HG02571 (cell line): ENCODE measurements around the gene CRB1.
"Not testable (repeated sequence)": the region's sequence is repeated elsewhere in the genome, so short reads cannot be mapped to it uniquely, and the experiment has no call there.

Experiments
- ATAC-seq: cut with Tn5 transposase; IDR thresholded peaks from one replicate; pipeline ENCODE4 v1.9.1; 2021; ENCODE audit warnings: mild to moderate bottlenecking, moderate library complexity; ENCODE audit not compliant: unreplicated experiment

The CRB1 gene

DNA sequence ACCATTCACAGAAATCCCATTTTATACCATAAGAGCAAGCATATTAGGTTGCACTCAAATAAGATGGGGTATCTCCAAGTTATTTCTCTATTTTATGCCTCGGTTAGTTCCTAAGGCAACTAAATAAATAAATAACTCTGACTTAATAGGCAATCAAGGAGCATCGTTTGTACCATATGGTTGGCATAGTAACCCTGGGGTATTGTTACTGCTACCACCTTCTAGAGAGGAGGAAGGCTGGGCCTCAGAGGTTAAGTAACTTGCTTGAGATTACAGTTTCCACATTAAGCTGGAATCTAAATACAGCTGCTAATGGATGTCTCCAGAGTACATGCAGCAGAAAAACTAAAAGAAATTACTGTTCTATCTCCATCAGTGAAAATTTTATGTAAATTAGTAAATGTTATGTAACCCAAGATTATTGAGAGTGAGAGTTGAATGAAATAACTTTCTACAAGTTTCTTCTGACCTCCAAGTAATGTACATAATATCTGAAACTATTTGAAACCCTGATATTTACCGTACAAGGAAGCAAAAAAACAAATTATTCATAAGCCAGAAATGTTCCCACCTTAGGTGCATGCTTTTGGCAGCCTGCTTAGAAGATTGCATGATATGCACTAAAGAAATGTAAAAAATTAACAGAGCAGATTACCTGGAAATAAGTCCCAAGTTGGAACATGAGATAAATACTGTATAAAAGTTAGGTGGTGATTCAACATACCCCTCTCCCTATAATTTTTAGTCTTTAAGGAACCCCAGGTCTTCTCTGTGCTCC lies 127.0 kb downstream of the CRB1 start:
- no peak for ATAC-seq

DNA sequence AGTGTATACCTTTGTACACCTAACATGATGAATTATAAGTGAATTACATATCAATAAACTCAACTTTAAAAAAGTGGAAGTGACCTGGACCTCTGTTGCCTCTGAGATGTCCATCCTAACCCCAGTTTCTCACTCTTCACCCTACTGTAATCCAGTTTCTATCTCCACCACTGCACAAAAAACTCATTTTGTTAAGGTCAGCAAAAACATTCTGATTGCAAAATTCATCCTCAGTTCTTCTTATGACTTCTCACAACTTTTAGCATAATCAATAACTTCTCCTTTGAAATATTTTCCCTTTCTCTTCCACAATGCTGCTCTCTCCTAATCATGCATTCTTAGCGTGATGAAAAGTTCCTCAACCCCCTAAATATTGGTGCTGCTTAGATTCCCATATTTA lies 129.8 kb downstream of the CRB1 start:
- no peak for ATAC-seq

DNA sequence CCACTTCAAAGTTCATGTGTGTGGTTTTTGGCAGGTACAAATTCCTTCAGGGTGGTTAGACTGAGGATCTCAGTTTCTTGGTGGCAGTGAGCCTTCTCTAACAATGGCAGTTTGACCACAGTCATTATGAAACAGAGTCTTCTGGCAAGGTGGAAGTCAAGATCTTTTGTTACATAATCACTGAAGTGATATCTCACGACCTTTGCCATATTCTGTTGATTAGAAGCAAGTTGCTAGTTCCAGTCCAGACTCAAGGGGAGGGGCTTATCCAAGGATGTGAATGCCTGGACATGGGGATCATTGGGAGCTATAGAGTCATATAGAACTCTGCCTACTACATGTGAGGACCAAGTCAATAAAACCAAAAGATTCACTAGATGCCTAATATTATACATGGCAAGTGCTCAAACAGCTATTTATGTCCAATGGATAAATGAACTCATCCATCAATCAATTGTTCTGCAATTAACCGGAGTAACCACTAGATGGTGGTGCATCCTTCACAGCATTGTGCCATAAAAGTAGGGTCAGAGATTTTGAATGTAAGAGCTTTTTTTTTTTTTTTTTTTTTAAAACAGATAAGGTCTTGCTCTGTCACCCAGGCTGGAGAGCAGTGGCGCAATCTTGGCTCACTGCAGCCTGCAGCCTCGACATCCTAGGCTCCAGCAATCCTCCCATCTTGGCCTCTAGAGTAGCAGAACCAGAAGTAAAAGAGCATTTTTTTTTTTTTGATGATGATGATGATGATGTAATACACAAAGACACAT lies 131.9 kb downstream of the CRB1 start:
- ATAC-seq = peak; percentile 70

DNA sequence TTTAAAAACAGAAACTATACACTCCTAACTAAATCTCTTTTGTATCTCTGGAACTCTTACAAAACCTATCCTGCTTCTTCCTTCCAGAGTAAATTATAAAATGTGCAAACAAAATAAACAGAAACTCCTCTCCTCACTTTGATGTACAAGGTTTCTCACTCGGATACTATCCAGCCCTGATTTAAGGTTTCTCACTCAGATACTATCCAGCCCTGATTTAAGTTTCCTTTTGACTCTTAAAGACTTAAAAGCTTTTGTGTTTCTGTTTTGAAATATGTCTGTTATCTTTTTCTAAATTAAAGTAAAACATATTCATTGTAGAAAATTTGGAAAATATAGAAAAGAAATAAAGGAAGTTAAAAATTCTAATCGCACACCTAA lies 132.5 kb downstream of the CRB1 start:
- no peak for ATAC-seq

DNA sequence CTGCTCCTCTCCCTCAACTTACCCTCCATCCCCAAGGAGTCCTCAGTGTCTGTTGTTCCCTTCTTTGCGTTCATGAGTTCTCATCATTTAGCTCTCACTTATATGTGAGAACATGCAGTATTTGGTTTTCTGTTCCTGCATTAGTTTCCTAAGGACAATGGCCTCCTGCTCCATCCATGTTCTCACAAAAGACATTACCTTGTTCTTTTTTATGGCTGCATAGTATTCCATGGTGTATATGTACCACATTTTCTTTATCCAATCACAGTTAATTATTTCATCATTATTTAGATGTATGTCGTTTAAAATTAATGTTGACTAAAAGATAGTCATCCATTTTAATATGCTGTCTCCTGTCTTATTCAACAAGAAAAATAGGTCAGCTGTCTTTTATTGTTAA lies 134.1 kb downstream of the CRB1 start:
- no peak for ATAC-seq

DNA sequence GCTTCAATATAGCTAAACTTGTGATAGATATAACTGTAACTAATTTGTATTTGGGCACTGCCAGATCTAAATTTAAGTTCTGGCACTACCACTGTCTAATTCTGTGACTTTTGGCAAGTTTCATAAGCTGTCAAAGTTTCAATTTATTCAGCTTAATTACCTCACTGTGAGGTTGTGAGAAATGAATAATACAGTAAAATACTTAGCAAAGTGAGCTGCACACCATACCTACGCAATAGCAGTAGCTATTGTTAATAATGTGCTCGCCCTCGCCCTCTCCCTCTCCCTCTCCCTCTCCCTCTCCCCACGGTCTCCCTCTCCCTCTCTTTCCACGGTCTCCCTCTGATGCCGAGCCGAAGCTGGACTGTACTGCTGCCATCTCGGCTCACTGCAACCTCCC lies 136.7 kb downstream of the CRB1 start:
- ATAC-seq = not testable (repeated sequence)

DNA sequence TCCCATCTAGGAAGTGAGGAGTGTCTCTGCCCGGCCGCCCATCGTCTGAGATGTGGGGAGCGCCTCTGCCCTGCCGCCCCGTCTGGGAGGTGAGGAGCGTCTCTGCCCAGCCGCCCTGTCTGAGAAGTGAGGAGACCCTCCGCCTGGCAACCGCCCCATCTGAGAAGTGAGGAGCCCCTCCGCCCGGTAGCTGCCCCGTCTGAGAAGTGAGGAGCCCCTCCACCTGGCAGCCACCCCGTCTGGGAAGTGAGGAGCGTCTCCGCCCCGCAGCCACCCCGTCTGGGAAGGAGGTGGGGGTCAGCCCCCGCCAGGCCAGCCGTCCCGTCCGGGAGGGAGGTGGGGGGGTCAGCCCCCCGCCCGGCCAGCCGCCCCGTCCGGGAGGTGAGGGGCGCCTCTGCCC lies 137.6 kb downstream of the CRB1 start:
- not testable (repeated sequence) for ATAC-seq

DNA sequence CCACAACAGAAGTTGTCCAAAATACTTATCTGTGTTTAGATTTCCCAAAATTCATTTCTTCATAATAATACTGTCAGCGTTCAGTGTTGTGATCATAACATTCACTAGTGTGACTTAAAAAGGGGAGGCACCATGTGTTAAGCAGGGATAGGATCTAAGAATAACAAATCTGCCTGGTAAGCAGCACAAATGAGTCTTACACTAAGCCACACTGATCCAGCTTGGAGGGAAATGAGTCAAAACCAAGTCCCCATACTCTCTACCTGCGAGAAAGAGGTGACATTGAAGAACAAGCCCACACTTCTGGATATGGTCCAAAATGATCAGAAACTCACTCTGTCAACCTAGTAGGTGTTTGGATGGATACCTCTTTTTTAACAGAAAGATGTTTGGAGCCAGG lies 145.5 kb downstream of the CRB1 start:
- ATAC-seq = no peak

DNA sequence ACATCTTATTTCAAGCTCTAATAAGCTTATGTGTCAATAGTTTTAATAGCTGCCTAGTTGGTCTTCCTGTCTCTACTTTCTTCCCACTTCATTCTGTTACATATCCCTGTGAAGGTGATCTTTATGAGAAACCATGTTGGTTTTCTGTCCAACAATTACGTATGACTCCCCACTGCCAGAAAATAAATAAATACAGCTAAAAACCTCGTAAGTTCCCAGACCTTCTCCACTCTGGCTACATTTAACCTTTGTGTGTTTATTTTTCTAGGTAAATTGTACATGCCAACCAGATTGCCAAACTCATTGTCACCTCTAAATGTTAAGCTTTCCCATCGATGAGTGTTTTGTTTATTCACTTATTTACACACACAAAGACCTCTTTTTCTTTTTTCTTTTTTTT lies 147.2 kb downstream of the CRB1 start:
- ATAC-seq = no peak

DNA sequence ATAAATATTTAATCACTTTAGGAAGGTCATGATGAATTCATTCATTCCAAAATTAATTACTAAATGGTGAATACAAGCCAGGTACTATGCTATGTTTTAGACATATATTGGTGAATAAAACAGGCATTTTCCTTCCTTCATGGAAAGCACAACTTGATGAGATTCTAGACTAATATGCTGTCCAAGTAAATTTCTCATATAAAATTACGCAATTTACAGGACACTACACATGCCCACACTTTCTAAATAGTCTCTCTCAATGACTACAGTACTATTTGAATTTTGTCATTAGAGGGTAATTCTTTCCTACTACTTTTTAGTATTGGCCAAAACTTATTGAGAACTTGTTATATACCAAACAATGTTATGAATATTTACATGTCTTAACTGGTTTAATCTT lies 150.6 kb downstream of the CRB1 start:
- no peak for ATAC-seq

DNA sequence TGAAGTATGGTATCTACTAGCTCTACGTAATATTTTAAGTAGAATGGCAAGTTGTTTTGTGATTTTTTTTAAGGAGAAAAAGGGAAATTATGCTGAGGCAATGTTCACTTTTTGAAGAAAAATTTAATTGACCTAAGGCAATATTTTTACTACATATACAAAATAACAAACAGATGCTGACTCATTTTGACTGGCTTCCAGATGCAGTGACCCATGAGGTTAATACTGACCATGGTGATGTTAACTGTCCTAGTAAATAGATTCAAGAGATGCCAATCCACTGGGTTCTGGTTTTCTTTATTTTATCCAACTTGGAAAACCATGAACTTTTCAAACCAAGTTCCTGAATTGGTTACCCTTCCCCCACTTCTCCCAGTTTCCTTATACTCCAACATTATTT lies 154.9 kb downstream of the CRB1 start:
- ATAC-seq = no peak

DNA sequence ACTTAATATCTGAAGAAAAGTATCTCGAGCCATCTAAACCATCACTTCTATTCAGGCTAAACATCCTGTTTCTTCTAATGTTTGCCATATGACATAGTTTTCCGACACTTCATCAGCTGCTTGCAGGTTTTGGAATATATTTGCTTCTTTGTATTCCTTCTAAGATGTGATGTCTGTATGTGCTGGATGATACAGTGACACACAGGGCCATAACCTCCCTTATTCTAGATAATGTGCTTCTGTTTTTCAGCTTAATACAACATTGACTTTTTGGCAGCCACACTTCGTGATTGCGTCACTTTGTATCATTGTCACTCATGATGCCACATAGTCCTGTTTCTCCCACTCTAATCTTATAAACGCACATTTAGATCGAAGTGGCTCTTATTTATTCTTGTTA lies 156.3 kb downstream of the CRB1 start:
- no peak for ATAC-seq

DNA sequence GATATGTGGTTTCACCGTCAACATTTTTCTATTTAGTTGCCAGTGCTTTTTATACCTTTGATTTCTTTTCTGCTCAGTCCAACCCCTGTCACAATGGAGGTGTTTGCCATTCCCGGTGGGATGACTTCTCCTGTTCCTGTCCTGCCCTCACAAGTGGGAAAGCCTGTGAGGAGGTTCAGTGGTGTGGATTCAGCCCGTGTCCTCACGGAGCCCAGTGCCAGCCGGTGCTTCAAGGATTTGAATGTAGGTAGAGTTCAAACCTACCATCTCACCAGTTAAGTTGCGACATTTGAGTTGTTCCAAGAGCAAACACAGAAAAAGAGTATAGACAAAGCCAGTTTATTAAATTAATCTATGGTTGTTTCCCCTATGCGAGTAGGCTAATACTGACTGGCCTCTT lies 161.3 kb downstream of the CRB1 start:
- no peak for ATAC-seq

DNA sequence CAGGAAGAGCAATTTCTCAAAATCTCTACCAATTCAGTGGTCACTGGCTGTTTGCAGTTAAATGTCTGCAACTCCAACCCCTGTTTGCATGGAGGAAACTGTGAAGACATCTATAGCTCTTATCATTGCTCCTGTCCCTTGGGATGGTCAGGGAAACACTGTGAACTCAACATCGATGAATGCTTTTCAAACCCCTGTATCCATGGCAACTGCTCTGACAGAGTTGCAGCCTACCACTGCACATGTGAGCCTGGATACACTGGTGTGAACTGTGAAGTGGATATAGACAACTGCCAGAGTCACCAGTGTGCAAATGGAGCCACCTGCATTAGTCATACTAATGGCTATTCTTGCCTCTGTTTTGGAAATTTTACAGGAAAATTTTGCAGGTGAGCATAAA lies 167.2 kb downstream of the CRB1 start:
- ATAC-seq = no peak

DNA sequence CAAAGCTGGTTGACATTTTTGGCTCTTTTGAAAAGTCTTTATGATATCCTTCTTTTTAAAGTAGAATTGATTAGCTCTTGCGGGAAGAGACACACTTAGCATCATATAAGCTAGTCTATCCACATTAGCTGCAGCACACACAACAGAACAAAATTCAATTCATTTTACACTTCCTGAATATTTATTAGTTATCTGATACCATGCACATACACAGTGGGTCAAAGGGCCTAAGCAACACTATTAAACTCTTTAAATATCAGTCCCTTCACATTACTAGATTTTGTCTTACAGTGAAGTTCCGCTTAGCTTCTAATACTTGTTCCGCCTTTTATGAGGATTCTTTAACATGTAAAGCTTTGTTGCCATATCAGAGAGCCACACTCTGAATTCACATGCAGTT lies 169.5 kb downstream of the CRB1 start:
- ATAC-seq = no peak

DNA sequence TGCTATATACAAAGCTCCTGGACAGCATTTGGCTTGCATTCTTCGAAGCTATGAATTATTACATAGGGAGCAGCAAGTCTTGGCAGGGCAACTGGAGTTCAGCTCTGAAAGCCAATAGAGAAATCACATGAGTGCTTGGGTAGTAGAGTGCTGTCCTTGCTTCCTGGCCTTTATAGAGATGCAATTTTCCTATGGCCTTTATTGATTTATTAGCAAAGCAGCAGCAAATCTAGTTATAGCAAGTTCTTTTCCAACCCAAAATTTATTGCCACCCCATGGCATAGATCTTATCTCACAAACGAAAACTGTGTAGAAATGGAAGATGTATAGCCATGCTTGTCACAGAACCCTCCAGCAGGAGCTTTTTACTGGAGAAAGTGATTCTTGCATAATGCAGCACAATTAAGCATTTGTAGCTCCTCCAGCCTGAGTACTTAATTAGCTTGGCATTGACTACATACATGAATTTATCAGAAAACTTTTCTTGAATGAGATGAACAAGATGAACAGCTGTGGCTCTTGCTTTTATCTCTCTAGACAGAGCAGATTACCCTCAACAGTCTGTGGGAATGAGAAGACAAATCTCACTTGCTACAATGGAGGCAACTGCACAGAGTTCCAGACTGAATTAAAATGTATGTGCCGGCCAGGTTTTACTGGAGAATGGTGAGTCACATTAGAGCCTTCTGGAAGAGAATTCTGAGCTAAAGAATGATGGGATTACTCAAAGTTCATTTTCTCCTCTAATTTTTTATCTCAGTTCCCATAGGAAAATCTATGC lies 170.1 kb downstream of the CRB1 start:
- ATAC-seq = no peak

DNA sequence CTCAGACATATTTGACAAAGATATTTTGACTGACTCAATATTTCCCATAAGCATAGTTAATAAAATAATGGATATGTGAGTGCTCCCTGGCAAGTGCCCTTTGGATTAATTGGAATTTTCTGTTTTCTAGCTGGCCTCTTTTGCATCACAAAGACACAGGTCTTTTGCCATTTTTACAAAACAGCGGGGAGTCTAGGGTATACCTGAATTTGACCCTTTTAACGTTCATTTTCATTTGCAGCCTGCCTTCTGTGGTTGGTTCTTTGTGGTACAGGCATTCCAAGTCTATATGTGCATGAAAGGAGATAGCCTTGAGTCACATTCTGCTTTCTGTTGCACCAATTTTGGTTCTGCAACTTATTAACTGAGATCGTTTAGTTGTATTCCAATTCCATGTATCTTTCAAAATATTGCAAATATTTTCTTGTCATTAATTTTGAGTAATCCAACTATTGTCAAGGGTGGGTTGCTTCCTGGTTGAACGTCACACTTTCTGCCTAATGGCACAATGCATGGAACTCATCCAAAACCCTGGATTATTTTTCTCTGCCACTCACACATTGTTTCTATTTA lies 171.7 kb downstream of the CRB1 start:
- no peak for ATAC-seq

DNA sequence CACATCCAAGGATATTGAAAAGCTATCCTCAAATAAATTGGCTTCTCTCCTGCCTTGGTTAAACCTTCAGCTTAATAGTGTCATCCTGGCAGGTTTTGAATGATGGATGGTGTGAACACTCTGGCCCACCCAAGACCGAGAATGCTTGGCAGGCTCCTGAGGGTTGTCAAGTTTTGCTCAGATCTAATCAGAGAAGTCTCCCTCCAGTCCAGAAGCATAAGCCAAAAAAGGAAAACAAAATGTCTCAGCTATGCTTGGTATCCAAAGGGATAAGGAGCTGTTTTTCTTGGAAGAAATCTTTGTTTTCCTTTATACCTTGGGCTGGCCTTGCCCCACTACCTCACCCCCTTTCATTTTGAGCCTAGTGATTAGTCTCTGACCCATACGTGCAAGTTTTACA lies 172.7 kb downstream of the CRB1 start:
- ATAC-seq = no peak

DNA sequence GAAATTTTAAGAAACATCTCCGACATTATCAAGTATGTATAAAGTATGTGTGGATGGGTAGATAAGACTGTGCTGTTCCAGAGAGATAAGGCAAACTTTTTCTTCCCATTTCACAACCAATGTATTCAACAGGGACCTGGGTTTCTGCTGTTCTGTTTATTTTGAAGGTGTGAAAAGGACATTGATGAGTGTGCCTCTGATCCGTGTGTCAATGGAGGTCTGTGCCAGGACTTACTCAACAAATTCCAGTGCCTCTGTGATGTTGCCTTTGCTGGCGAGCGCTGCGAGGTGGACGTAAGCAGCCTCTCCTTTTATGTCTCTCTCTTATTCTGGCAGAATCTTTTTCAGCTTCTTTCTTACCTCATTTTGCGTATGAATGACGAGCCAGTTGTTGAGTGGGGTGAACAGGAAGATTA lies 174.0 kb downstream of the CRB1 start:
- no peak for ATAC-seq

DNA sequence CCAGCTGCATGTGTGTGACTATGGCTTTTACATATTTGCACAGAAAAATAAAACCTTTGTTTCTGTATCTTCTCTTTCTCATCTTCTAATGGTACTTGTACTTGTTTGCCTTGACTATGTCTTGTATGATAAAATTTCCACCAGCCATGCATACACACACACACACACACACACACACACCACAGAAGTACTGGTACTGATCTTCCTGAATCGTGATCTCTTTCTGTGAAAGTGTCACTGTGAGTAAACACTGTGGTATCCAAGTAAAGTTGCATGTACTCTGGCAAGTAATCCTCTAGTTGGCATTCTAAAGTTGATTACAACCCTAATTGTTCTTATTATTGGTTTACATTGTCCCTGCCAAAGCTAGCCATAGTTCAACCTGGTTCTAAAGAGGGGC lies 176.7 kb downstream of the CRB1 start:
- no peak for ATAC-seq

DNA sequence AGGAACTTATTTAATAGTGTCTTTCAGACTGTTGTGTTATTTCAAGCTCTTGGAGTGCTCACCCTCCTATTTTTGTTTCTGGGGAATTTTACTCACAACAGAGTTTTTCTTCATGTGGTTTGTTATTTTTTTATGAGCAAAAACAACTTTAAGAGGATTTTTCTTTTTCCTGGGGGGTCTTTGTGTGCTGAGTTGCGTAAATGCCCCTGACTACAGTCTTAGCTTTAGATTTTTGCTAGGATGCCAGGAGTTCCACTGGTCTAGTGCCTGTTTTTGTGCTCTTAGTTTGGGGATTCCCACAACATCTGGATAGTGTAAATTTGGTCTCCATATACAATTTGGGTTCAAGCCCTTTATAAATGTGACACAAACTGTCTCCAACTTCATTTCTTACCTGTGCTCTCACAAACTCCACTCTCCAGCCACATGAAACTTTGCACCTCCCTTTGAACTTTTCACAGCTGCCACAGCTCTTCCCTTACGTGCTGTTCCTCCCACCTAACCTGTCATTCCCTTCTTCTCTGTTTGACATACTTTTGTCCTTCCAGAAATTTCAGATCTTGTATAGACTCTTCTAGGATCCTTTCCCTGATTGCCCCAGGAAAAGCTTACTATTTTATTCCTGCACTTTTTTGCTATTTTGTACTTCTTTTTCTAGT lies 180.2 kb downstream of the CRB1 start:
- no peak for ATAC-seq
